Measurements from ENCODE around the gene RPUSD4.

DNA sequence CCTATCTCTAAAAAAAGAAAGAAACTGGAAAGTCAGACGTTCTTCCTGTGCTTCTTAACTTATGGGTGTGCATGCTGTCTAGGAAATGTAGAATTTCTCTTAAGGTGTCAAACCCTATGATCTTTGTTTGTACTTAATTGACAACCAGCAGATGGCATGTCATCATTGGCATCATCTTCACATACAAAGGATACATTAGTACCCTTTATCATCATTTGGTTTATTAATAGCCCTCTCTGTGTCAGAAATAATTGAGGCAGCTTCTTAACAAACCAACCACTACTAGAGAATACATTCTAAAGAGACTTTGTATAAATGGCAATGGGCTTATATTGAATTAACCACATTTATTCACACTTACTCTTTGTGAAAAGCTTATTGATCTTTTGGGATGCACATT, 43.4 kb upstream of the RPUSD4 start:
- TF ChIP-seq, protein P1, sequence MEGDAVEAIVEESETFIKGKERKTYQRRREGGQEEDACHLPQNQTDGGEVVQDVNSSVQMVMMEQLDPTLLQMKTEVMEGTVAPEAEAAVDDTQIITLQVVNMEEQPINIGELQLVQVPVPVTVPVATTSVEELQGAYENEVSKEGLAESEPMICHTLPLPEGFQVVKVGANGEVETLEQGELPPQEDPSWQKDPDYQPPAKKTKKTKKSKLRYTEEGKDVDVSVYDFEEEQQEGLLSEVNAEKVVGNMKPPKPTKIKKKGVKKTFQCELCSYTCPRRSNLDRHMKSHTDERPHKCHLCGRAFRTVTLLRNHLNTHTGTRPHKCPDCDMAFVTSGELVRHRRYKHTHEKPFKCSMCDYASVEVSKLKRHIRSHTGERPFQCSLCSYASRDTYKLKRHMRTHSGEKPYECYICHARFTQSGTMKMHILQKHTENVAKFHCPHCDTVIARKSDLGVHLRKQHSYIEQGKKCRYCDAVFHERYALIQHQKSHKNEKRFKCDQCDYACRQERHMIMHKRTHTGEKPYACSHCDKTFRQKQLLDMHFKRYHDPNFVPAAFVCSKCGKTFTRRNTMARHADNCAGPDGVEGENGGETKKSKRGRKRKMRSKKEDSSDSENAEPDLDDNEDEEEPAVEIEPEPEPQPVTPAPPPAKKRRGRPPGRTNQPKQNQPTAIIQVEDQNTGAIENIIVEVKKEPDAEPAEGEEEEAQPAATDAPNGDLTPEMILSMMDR (IDR thresholded peaks at IDR 0.05; ENCODE audit: poor library complexity, severe bottlenecking) = no peak
- no peak for TF ChIP-seq EP300 (conservative IDR thresholded peaks at IDR 0.05; ENCODE audit: poor library complexity, severe bottlenecking)
